ENCODE results near the gene C1orf74.

The C1orf74 gene

GRCh38 chr1:209780268-209780667 lies 4.1 kb downstream of the C1orf74 start:
- Histone ChIP-seq H3K9ac (ENCODE audit: insufficient read length, low read depth) (no peak overlapping the region), H3K36me3 (ENCODE audit: insufficient read depth, insufficient read length, low read length) (peaks cover 16% of the 10 kb centered on the region), H3K4me1 (ENCODE audit: insufficient read depth, insufficient read length) (no peaks in the 10 kb centered on the region), H3K4me3 (ENCODE audit: insufficient read length, low read depth) (no peak overlapping the region), H3K9me3 (ENCODE audit: insufficient read depth, low read length) (no peaks in the 10 kb centered on the region), H3K27me3 (ENCODE audit: insufficient read depth, insufficient read length) (no peaks in the 10 kb centered on the region)
- DNase-seq (ENCODE audit: low read depth, low spot score): no peak
- TF ChIP-seq SUZ12 (IDR thresholded peaks at IDR 0.05; ENCODE audit: extremely low read depth, insufficient read depth, insufficient read length): no peak
- no peak for TF ChIP-seq YY1 (IDR thresholded peaks at IDR 0.05; ENCODE audit: insufficient read depth, insufficient read length)
- no peak for TF ChIP-seq ZNF274 (IDR thresholded peaks at IDR 0.05; ENCODE audit: low read depth, low read length)

GRCh38 chr1:209778102-209778501 lies 6.3 kb downstream of the C1orf74 start:
- Histone ChIP-seq H3K36me3 (ENCODE audit: insufficient read depth, insufficient read length, low read length) (peaks cover 13% of the 10 kb centered on the region), H3K9ac (ENCODE audit: insufficient read length, low read depth) (no peak overlapping the region), H3K4me3 (ENCODE audit: insufficient read length, low read depth) (no peak overlapping the region), H3K4me1 (ENCODE audit: insufficient read depth, insufficient read length) (no peaks in the 10 kb centered on the region), H3K9me3 (ENCODE audit: insufficient read depth, low read length) (no peaks in the 10 kb centered on the region), H3K27me3 (ENCODE audit: insufficient read depth, insufficient read length) (no peaks in the 10 kb centered on the region)
- TF ChIP-seq SUZ12 (IDR thresholded peaks at IDR 0.05; ENCODE audit: extremely low read depth, insufficient read depth, insufficient read length): no peak
- TF ChIP-seq ZNF274 (IDR thresholded peaks at IDR 0.05; ENCODE audit: low read depth, low read length): no peak
- no peak for TF ChIP-seq YY1 (IDR thresholded peaks at IDR 0.05; ENCODE audit: insufficient read depth, insufficient read length)
- DNase-seq (ENCODE audit: low read depth, low spot score): no peak

GRCh38 chr1:209777587-209777986 lies 6.8 kb downstream of the C1orf74 start:
- Histone ChIP-seq H3K9ac (ENCODE audit: insufficient read length, low read depth) (no peak overlapping the region), H3K36me3 (ENCODE audit: insufficient read depth, insufficient read length, low read length) (peaks cover 7% of the 10 kb centered on the region), H3K9me3 (ENCODE audit: insufficient read depth, low read length) (no peaks in the 10 kb centered on the region), H3K4me1 (ENCODE audit: insufficient read depth, insufficient read length) (no peaks in the 10 kb centered on the region), H3K4me3 (ENCODE audit: insufficient read length, low read depth) (no peak overlapping the region), H3K27me3 (ENCODE audit: insufficient read depth, insufficient read length) (no peaks in the 10 kb centered on the region)
- TF ChIP-seq SUZ12 (IDR thresholded peaks at IDR 0.05; ENCODE audit: extremely low read depth, insufficient read depth, insufficient read length) (no peak), ZNF274 (IDR thresholded peaks at IDR 0.05; ENCODE audit: low read depth, low read length) (no peak), YY1 (IDR thresholded peaks at IDR 0.05; ENCODE audit: insufficient read depth, insufficient read length) (no peak)
- no peak for DNase-seq (ENCODE audit: low read depth, low spot score)

- no peaks in the 10 kb centered on the region for H3K36me3 ChIP-seq (ENCODE audit: insufficient read depth, insufficient read length, low read length)
- H3K4me3 ChIP-seq (ENCODE audit: insufficient read length, low read depth): no peak overlapping the region
- TF ChIP-seq ZNF274 (IDR thresholded peaks at IDR 0.05; ENCODE audit: low read depth, low read length): no peak
- no peak for TF ChIP-seq YY1 (IDR thresholded peaks at IDR 0.05; ENCODE audit: insufficient read depth, insufficient read length)
- TF ChIP-seq SUZ12 (IDR thresholded peaks at IDR 0.05; ENCODE audit: extremely low read depth, insufficient read depth, insufficient read length): no peak
- H3K9ac ChIP-seq (ENCODE audit: insufficient read length, low read depth): no peak overlapping the region
- DNase-seq (ENCODE audit: low read depth, low spot score): no peak
- H3K4me1 ChIP-seq (ENCODE audit: insufficient read depth, insufficient read length): no peaks in the 10 kb centered on the region
- no peaks in the 10 kb centered on the region; the same call in 1 of the 2 replicates for H3K9me3 ChIP-seq (ENCODE audit: insufficient read depth, low read length)
- H3K27me3 ChIP-seq (ENCODE audit: insufficient read depth, insufficient read length): no peaks in the 10 kb centered on the region
Measured at GRCh38 chr1:209775678-209776077, 8.7 kb downstream of the C1orf74 start.

GRCh38 chr1:209774592-209774991 lies 9.8 kb downstream of the C1orf74 start:
- no peaks in the 10 kb centered on the region for H3K27me3 ChIP-seq (ENCODE audit: insufficient read depth, insufficient read length)
- no peak overlapping the region for H3K9ac ChIP-seq (ENCODE audit: insufficient read length, low read depth)
- H3K4me1 ChIP-seq (ENCODE audit: insufficient read depth, insufficient read length): no peaks in the 10 kb centered on the region
- TF ChIP-seq ZNF274 (IDR thresholded peaks at IDR 0.05; ENCODE audit: low read depth, low read length): no peak
- TF ChIP-seq SUZ12 (IDR thresholded peaks at IDR 0.05; ENCODE audit: extremely low read depth, insufficient read depth, insufficient read length): no peak
- TF ChIP-seq YY1 (IDR thresholded peaks at IDR 0.05; ENCODE audit: insufficient read depth, insufficient read length): no peak
- H3K36me3 ChIP-seq (ENCODE audit: insufficient read depth, insufficient read length, low read length): no peaks in the 10 kb centered on the region
- H3K9me3 ChIP-seq (ENCODE audit: insufficient read depth, low read length): no peaks in the 10 kb centered on the region; the same call in 1 of the 2 replicates
- DNase-seq (ENCODE audit: low read depth, low spot score): no peak
- H3K4me3 ChIP-seq (ENCODE audit: insufficient read length, low read depth): no peak overlapping the region

- TF ChIP-seq SUZ12 (IDR thresholded peaks at IDR 0.05; ENCODE audit: extremely low read depth, insufficient read depth, insufficient read length) (no peak), YY1 (IDR thresholded peaks at IDR 0.05; ENCODE audit: insufficient read depth, insufficient read length) (no peak), ZNF274 (IDR thresholded peaks at IDR 0.05; ENCODE audit: low read depth, low read length) (no peak)
- H3K9ac ChIP-seq (ENCODE audit: insufficient read length, low read depth): no peak overlapping the region
- no peaks in the 10 kb centered on the region for H3K27me3 ChIP-seq (ENCODE audit: insufficient read depth, insufficient read length)
- H3K9me3 ChIP-seq (ENCODE audit: insufficient read depth, low read length): no peaks in the 10 kb centered on the region; the same call in 1 of the 2 replicates
- no peaks in the 10 kb centered on the region for H3K4me1 ChIP-seq (ENCODE audit: insufficient read depth, insufficient read length)
- DNase-seq (ENCODE audit: low read depth, low spot score): no peak
- H3K36me3 ChIP-seq (ENCODE audit: insufficient read depth, insufficient read length, low read length): no peaks in the 10 kb centered on the region
- no peak overlapping the region for H3K4me3 ChIP-seq (ENCODE audit: insufficient read length, low read depth)
Measured at GRCh38 chr1:209772126-209772525, 12.2 kb downstream of the C1orf74 start.

GRCh38 chr1:209770636-209771415 lies 13.5 kb downstream of the C1orf74 start:
- Histone ChIP-seq H3K9ac (ENCODE audit: insufficient read length, low read depth) (no peak overlapping the region), H3K27me3 (ENCODE audit: insufficient read depth, insufficient read length) (no peaks in the 10 kb centered on the region), H3K4me1 (ENCODE audit: insufficient read depth, insufficient read length) (no peaks in the 10 kb centered on the region), H3K36me3 (ENCODE audit: insufficient read depth, insufficient read length, low read length) (no peaks in the 10 kb centered on the region), H3K4me3 (ENCODE audit: insufficient read length, low read depth) (no peak overlapping the region), H3K9me3 (ENCODE audit: insufficient read depth, low read length) (no peaks in the 10 kb centered on the region; the same call in 1 of the 2 replicates)
- TF ChIP-seq YY1 (IDR thresholded peaks at IDR 0.05; ENCODE audit: insufficient read depth, insufficient read length) (no peak), ZNF274 (IDR thresholded peaks at IDR 0.05; ENCODE audit: low read depth, low read length) (no peak), SUZ12 (IDR thresholded peaks at IDR 0.05; ENCODE audit: extremely low read depth, insufficient read depth, insufficient read length) (no peak)
- no peak for DNase-seq (ENCODE audit: low read depth, low spot score)

All from NT2/D1 (cell line).